Measurements from ENCODE around the gene TMEM203.
"Not testable (repeated sequence)": the region's sequence is repeated elsewhere in the genome, so short reads cannot be mapped to it uniquely, and the experiment has no call there.

TMEM203 gene

DNA sequence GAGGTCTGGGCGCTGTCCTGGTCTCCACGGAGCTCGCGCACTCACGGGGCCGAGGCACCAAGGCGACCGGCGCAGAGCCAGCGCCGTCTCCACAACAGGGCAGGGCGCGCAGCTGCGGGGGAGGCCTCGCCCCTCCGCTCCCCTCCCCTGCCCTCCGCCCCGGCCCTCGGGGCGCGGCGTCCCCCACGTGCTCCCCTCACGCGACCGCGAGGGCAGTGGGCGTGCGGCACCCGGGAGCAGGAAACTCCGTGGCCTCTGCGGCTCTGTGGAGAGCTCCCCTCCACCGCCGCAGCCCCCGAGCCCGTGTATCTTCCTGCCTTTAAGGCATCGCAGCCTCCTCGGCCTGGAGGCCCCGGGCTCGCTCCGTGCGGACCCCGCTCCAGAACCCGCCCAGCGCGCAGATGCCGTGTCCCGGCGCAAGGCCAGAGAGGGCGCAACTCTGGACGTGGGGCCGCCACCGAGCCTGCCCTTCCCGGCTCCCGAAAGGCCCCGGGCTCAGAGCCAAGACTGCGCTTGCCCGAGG, 34.9 kb upstream of the TMEM203 start:
- peaks cover 2% of the 10 kb centered on the region for H3K27me3 ChIP-seq (ENCODE audit: insufficient read depth, poor library complexity, severe bottlenecking)
- peak in 1 of 2 experiments; percentile 67 for DNase-seq (ENCODE audit: low read depth in 1 of 2, low spot score in 1 of 2)
- peak; percentile 67 for TF ChIP-seq POLR2AphosphoS5 (IDR thresholded peaks at IDR 0.05; ENCODE audit: low read depth)
- TF ChIP-seq, protein P1, sequence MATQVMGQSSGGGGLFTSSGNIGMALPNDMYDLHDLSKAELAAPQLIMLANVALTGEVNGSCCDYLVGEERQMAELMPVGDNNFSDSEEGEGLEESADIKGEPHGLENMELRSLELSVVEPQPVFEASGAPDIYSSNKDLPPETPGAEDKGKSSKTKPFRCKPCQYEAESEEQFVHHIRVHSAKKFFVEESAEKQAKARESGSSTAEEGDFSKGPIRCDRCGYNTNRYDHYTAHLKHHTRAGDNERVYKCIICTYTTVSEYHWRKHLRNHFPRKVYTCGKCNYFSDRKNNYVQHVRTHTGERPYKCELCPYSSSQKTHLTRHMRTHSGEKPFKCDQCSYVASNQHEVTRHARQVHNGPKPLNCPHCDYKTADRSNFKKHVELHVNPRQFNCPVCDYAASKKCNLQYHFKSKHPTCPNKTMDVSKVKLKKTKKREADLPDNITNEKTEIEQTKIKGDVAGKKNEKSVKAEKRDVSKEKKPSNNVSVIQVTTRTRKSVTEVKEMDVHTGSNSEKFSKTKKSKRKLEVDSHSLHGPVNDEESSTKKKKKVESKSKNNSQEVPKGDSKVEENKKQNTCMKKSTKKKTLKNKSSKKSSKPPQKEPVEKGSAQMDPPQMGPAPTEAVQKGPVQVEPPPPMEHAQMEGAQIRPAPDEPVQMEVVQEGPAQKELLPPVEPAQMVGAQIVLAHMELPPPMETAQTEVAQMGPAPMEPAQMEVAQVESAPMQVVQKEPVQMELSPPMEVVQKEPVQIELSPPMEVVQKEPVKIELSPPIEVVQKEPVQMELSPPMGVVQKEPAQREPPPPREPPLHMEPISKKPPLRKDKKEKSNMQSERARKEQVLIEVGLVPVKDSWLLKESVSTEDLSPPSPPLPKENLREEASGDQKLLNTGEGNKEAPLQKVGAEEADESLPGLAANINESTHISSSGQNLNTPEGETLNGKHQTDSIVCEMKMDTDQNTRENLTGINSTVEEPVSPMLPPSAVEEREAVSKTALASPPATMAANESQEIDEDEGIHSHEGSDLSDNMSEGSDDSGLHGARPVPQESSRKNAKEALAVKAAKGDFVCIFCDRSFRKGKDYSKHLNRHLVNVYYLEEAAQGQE (IDR thresholded peaks at IDR 0.05; ENCODE audit: insufficient replicate concordance, low read depth), result peak; percentile 45
- TF ChIP-seq, protein P2, sequence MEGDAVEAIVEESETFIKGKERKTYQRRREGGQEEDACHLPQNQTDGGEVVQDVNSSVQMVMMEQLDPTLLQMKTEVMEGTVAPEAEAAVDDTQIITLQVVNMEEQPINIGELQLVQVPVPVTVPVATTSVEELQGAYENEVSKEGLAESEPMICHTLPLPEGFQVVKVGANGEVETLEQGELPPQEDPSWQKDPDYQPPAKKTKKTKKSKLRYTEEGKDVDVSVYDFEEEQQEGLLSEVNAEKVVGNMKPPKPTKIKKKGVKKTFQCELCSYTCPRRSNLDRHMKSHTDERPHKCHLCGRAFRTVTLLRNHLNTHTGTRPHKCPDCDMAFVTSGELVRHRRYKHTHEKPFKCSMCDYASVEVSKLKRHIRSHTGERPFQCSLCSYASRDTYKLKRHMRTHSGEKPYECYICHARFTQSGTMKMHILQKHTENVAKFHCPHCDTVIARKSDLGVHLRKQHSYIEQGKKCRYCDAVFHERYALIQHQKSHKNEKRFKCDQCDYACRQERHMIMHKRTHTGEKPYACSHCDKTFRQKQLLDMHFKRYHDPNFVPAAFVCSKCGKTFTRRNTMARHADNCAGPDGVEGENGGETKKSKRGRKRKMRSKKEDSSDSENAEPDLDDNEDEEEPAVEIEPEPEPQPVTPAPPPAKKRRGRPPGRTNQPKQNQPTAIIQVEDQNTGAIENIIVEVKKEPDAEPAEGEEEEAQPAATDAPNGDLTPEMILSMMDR (IDR thresholded peaks at IDR 0.05; ENCODE audit: insufficient read depth, low read length), result no peak
- TF ChIP-seq GABPA (IDR thresholded peaks at IDR 0.05; ENCODE audit: low read depth), result no peak
- TF ChIP-seq SPI1 (IDR thresholded peaks at IDR 0.05; ENCODE audit: borderline replicate concordance, low read depth), result no peak
- H3K4me3 ChIP-seq (replicated peaks; ENCODE audit: insufficient read depth, low read length), result peak overlapping the region; percentile 65
- H3K27ac ChIP-seq (replicated peaks), result peak overlapping the region; percentile 98

DNA sequence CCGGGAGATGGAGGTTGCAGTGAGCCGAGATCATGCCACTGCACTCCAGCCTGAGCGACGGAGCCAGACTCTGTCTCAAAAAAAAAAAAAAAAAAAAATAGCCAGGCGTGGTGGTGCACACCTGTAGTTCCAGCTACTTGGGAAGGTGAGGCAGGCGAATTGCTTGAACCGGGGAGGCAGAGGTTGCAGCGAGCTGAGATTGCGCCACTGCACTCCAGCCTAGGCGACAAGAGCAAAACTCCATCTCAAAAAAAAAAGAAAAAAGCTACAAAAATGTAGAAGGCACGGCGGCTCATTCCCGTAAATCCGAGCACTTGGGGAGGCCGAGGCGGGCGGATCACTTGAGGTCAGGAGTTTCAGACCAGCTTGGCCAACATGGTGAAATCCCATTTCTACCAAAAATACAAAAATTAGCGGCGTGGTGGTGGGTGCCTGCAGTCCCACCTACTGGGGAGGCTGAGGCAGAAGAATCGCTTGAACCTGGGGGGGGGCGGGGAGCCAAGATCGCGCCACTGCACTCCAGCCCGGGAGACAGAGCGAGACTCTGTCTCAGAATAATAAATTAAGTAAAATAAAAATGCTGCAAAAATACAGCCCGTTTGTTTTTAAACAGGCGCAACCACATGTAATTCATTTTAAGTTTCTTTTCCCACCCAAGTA, 34.2 kb upstream of the TMEM203 start:
- H3K27ac ChIP-seq (replicated peaks), result peak overlapping the region; percentile 98
- DNase-seq (ENCODE audit: low read depth in 1 of 2, low spot score in 1 of 2); H3K27me3 ChIP-seq (ENCODE audit: insufficient read depth, poor library complexity, severe bottlenecking): not testable (repeated sequence)
- H3K4me3 ChIP-seq (replicated peaks; ENCODE audit: insufficient read depth, low read length), result peak overlapping the region; percentile 65

GRCh38 chr9:137237759-137238726, 32.6 kb upstream of the TMEM203 start:
- no peak overlapping the region for H3K4me3 ChIP-seq (replicated peaks; ENCODE audit: insufficient read depth, low read length)
- DNase-seq (ENCODE audit: low read depth in 1 of 2, low spot score in 1 of 2), result no peak
- peaks cover 12% of the 10 kb centered on the region for H3K27me3 ChIP-seq (ENCODE audit: insufficient read depth, poor library complexity, severe bottlenecking)
- TF ChIP-seq, protein P1 (IDR thresholded peaks at IDR 0.05; ENCODE audit: insufficient replicate concordance, low read depth), result no peak
- TF ChIP-seq POLR2AphosphoS5 (IDR thresholded peaks at IDR 0.05; ENCODE audit: low read depth) (no peak), GABPA (IDR thresholded peaks at IDR 0.05; ENCODE audit: low read depth) (no peak), SPI1 (IDR thresholded peaks at IDR 0.05; ENCODE audit: borderline replicate concordance, low read depth) (no peak)
- TF ChIP-seq, protein P2 (IDR thresholded peaks at IDR 0.05; ENCODE audit: insufficient read depth, low read length), result no peak
- peak overlapping the region; percentile 71 for H3K27ac ChIP-seq (replicated peaks)

GRCh38 chr9:137236936-137237421, 31.5 kb upstream of the TMEM203 start:
- peak overlapping the region; percentile 71 for H3K27ac ChIP-seq (replicated peaks)
- DNase-seq (ENCODE audit: low read depth in 1 of 2, low spot score in 1 of 2), result peak in 1 of 2 experiments; percentile 73
- TF ChIP-seq, protein P2 (IDR thresholded peaks at IDR 0.05; ENCODE audit: insufficient read depth, low read length), result no peak
- TF ChIP-seq GABPA (IDR thresholded peaks at IDR 0.05; ENCODE audit: low read depth), result no peak
- TF ChIP-seq, protein P1 (IDR thresholded peaks at IDR 0.05; ENCODE audit: insufficient replicate concordance, low read depth), result no peak
- TF ChIP-seq POLR2AphosphoS5 (IDR thresholded peaks at IDR 0.05; ENCODE audit: low read depth), result no peak
- no peak for TF ChIP-seq SPI1 (IDR thresholded peaks at IDR 0.05; ENCODE audit: borderline replicate concordance, low read depth)
- H3K27me3 ChIP-seq (ENCODE audit: insufficient read depth, poor library complexity, severe bottlenecking), result peaks cover 14% of the 10 kb centered on the region
- peak overlapping the region; percentile 12 for H3K4me3 ChIP-seq (replicated peaks; ENCODE audit: insufficient read depth, low read length)

All from HL-60 (cell line).